Lower leg skin (tissue), 4 donors: ENCODE measurements around the gene CRYGB. TPM values are rescaled to one million over a fixed set of nuclear protein-coding genes. Genes with fewer than 3 reads are reported as not detected.
"Not testable (repeated sequence)": the region's sequence is repeated elsewhere in the genome, so short reads cannot be mapped to it uniquely, and the experiment has no call there.

Experiments used
- DNase-seq, 2 donors: peaks; one replicate each; pipeline ENCODE4 v3.0.0-alpha.2; 2019; ENCODE audit warnings: low spot score in 2 of 2
- H3K4me3 ChIP-seq: fragments of 200-600 bp; sonication (generic); 2 replicates; pipeline ENCODE4 v1.5.1; 2017; ENCODE audit warnings: mild to moderate bottlenecking, low read depth; ENCODE audit not compliant: poor library complexity, severe bottlenecking
- POLR2A ChIP-seq, 2 donors: fragments of 450-650 bp; IDR thresholded peaks; one replicate each; pipeline ENCODE4 v1.6.1; 2016 to 2017; ENCODE audit warnings: antibody characterized with exemption in 2 of 2, mild to moderate bottlenecking in 1 of 2, moderate library complexity in 1 of 2
- WGBS, 2 donors: methylation state at CpG; one replicate each; pipeline ENCODE4 v1.1.5; 2018; 5-methylcytosine and 5-hydroxymethylcytosine counted together
- intact Hi-C: fragments of 100-400 bp; cut with DNase I; formaldehyde crosslinking; loops from one replicate; pipeline ENCODE4 v1.15.0; 2023; ENCODE audit warnings: low total_unique reads
- total RNA-seq, 4 donors: library from RNA; depleted of rRNA; stranded (reverse); fragments of >200 nt; gene quantifications; one replicate each; pipeline ENCODE4 v1.1.0, GENCODE V29; 2016
- TF ChIP-seq, protein P1 (sequence below), 3 donors: fragments of 450-650 bp; IDR thresholded peaks; one replicate each; pipeline ENCODE4 v1.5.1; 2016; ENCODE audit warnings: antibody characterized with exemption in 3 of 3, mild to moderate bottlenecking in 3 of 3, moderate library complexity in 2 of 3

Gene CRYGB
- total RNA-seq, 4 donors from 2014 or later: not detected

DNA sequence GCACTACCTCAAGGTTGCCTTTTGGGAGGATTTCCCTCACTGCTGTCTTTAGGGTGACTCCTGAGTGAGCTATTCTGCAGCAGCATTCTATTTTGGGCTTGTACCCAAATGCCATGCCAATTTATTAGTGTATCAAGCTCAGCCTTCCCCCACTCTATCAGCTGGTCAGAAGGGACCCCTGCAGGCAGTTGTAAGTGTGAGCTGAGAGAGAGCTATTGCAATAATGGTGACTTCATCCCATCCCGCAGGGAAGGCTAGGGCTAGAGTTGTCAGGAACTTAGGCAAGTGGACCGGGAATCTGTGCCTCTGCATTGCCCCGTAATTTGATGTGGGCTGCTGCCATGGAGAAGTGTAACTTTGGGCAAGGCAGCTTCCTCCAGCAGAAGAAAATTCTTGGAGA is 1.8 kb upstream of the CRYGB start:
- intact Hi-C loops: no loop called here
- no peak overlapping the region for H3K4me3 ChIP-seq
- 82 to 91% methylated on average over 3 of the region's 3 CpGs for WGBS, 2 donors
- DNase-seq: no peak
- TF ChIP-seq, protein P1, sequence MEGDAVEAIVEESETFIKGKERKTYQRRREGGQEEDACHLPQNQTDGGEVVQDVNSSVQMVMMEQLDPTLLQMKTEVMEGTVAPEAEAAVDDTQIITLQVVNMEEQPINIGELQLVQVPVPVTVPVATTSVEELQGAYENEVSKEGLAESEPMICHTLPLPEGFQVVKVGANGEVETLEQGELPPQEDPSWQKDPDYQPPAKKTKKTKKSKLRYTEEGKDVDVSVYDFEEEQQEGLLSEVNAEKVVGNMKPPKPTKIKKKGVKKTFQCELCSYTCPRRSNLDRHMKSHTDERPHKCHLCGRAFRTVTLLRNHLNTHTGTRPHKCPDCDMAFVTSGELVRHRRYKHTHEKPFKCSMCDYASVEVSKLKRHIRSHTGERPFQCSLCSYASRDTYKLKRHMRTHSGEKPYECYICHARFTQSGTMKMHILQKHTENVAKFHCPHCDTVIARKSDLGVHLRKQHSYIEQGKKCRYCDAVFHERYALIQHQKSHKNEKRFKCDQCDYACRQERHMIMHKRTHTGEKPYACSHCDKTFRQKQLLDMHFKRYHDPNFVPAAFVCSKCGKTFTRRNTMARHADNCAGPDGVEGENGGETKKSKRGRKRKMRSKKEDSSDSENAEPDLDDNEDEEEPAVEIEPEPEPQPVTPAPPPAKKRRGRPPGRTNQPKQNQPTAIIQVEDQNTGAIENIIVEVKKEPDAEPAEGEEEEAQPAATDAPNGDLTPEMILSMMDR (IDR thresholded peaks at IDR 0.05): no peak

- intact Hi-C loops: no loop called here
- H3K4me3 ChIP-seq: no peak overlapping the region
- DNase-seq: no peak
- no peak for TF ChIP-seq POLR2A (IDR thresholded peaks at IDR 0.05)
- TF ChIP-seq, protein P1 (IDR thresholded peaks at IDR 0.05): no peak
Measured at GRCh38 chr2:208147008-208147407, 1.1 kb upstream of the CRYGB start.

DNA sequence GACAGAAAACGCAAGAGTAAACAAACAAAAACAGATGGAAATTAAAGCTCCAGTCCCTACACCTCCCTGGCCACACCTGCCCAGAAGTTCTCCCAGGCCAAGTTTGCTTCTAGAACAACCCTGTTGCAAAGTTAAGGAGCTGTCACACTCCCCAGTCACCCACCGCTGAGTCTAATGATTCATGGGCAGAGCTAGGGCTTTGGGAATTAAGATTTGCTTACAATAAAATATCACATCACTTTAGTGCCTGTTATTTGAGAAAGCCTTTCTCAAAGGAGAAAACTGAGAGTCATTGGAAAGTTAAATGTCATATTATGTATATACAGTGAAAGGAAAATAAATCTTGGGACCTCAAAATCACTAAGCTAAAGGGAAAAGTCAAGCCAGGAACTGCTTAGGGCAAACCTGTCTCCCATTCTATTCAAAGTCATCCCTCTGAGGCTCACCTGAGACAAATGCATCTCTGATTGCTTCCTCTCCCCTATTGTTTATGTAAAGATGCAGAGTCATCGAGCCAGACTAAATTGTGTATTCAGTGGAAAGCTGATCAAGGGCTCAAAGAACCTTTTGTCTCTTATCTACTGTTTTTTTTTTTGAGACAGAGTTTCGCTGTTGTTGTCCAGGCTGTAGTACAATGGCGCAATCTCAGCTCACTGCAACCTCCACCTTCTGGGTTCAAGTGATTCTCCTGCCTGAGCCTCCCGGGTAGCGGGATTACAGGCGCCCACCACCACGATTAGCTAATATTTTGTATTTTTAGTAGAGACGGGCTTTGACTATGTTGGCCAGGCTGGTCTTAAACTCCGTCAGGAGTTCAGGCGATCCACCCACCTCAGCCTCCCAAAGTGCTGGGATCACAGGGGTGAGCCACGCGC is 2.8 kb downstream of the CRYGB start:
- WGBS, 2 donors: 69 to 74% methylated on average over 14 of the region's 14 CpGs
- TF ChIP-seq POLR2A (IDR thresholded peaks at IDR 0.05): no peak
- TF ChIP-seq, protein P1 (IDR thresholded peaks at IDR 0.05): no peak
- no peak for DNase-seq
- H3K4me3 ChIP-seq: no peak overlapping the region
- intact Hi-C loops: no loop called here

DNA sequence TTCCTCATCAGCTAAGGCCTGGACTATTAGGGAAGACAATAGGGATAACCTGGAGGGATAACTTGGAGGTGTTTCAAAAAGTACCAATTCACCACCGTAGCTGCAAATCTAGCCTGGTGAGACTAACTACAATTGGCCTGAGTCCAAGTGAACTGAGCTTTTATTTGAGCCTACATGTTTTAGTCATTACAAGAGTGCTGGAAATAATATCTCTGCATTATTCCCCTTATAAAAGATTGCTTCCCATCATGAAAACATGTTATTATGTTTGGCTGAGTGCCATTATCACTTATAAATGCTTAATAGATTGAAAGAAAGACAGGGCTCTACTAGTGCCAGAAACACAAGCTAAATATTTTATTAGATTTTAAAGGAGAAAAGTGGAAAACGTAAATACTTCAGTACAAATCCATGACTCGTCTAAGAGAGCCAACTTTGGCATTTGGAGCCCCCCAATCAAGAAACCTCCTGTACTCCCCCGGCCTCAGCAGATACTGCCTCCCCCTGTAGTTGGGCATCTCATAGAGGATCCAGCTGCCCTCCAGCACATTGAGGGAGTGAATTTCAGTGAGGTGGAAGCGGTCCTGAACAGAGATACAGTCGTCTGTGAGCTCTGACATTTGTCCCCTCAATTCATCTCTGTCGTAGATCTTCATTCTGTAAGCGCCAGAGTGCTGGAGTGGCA is 3.6 kb downstream of the CRYGB start:
- DNase-seq: no peak
- intact Hi-C loops: no loop called here
- WGBS, 2 donors: 21 to 30% methylated on average over 8 of the region's 8 CpGs
- no peak overlapping the region for H3K4me3 ChIP-seq
- TF ChIP-seq, protein P1 (IDR thresholded peaks at IDR 0.05): no peak
- no peak for TF ChIP-seq POLR2A (IDR thresholded peaks at IDR 0.05)

DNA sequence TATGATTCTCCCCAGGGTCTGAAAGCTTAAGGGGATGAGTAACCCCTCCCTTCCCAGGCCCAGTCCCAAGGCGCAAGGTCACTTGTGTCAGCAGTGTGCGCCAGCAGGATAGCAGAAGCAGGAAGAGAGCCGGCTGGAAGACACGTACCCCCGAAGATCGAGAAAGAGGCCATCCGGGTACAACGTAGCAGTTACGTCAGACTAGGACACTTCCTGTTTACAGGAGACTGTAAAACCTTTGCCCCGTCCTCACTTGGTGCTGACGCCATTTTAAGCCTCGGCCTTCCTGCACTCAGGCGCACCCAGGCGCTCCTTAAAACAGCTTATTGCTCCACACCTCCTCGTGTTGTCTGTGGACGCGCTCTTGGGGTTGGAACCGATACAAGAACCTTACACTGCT is 6.5 kb downstream of the CRYGB start:
- DNase-seq: no peak
- 86 to 92% methylated on average over 18 of the region's 18 CpGs for WGBS, 2 donors
- TF ChIP-seq, protein P1 (IDR thresholded peaks at IDR 0.05): no peak
- no peak for TF ChIP-seq POLR2A (IDR thresholded peaks at IDR 0.05)
- intact Hi-C loops: no loop called here
- H3K4me3 ChIP-seq: no peak overlapping the region

DNA sequence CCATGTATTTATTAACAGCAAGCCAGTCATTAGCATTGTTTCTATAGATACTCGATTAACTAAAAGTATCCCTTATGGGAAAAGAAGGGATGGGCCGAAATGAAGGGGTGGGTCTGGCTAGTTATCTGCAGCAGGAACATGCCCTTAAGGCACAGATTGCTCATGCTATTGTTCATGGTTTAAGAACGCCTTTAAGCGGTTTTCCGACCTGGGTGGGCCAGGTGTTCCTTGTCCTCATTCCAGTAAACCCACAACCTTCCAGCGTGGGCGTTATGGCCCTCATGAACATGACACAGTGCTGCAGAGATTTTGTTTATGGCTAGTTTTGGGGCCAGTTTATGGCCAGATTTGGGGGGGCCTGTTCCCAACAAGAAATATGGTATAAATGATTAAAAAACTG is 7.6 kb downstream of the CRYGB start:
- H3K4me3 ChIP-seq, DNase-seq, intact Hi-C loops: not testable (repeated sequence)
- WGBS, 2 donors: 88 to 91% methylated on average over 7 of the region's 7 CpGs
